Ishikawa (cell line): ENCODE results near the gene DICER1.

Experiments used
- CEBPB ChIP-seq: IDR thresholded peaks from 2 replicates; pipeline ENCODE4 v1.6.1; 2012
- CREB1 ChIP-seq: IDR thresholded peaks from 2 replicates; pipeline ENCODE4 v1.6.1; 2012; ENCODE audit warnings: low read depth
- EGR1 ChIP-seq: IDR thresholded peaks from 2 replicates; pipeline ENCODE4 v1.6.1; 2012
- EP300 ChIP-seq: IDR thresholded peaks from 2 replicates; pipeline ENCODE4 v1.6.1; 2012; ENCODE audit warnings: borderline replicate concordance
- MAX ChIP-seq: IDR thresholded peaks from 2 replicates; pipeline ENCODE4 v1.6.1; 2012
- NFIC ChIP-seq: IDR thresholded peaks from 2 replicates; pipeline ENCODE4 v1.6.1; 2012
- RAD21 ChIP-seq: IDR thresholded peaks from 2 replicates; pipeline ENCODE4 v1.6.1; 2012; ENCODE audit warnings: low read depth
- REST ChIP-seq: IDR thresholded peaks from 2 replicates; pipeline ENCODE4 v1.6.1; 2012; ENCODE audit warnings: low read depth, mild to moderate bottlenecking
- TCF12 ChIP-seq: IDR thresholded peaks from 2 replicates; pipeline ENCODE4 v1.6.1; 2012; ENCODE audit warnings: low read depth
- USF1 ChIP-seq: IDR thresholded peaks from 2 replicates; pipeline ENCODE4 v1.6.1; 2012
- YY1 ChIP-seq: IDR thresholded peaks from 2 replicates; pipeline ENCODE4 v1.6.1; 2012; ENCODE audit warnings: low read depth

GRCh38 chr14:95132760-95133159 is 24.6 kb downstream of the DICER1 start:
- TF ChIP-seq YY1: no peak
- TF ChIP-seq CREB1: no peak
- no peak for TF ChIP-seq EP300
- no peak for TF ChIP-seq TCF12
- no peak for TF ChIP-seq RAD21
- TF ChIP-seq USF1: no peak
- no peak for TF ChIP-seq CEBPB
- TF ChIP-seq REST: no peak
- no peak for TF ChIP-seq EGR1
- TF ChIP-seq NFIC: no peak
- TF ChIP-seq MAX: no peak
